Measurements from ENCODE around the gene DNAJB2. TPM values are rescaled to one million over a fixed set of nuclear protein-coding genes. Genes with fewer than 3 reads are reported as not detected.

The DNAJB2 gene
- 24.0 and 27.7 TPM in 2 replicates for total RNA-seq

GRCh38 chr2:219279151-219279915, at the start of gene DNAJB2:
DNAJB2 (plus strand) TSS chr2:219279366; CDS start chr2:219279834, 468 bp downstream.
- DNase-seq, result peak; percentile 99

GRCh38 chr2:219230059-219230540, 49.1 kb upstream of the DNAJB2 start:
- peak; percentile 67 for DNase-seq

GRCh38 chr2:219234331-219234730, 44.8 kb upstream of the DNAJB2 start:
- no peak for DNase-seq

- peak; percentile 37 for DNase-seq
Observed at GRCh38 chr2:219243291-219243761, 35.8 kb upstream of the DNAJB2 start.

GRCh38 chr2:219244789-219245147, 34.4 kb upstream of the DNAJB2 start:
- no peak for DNase-seq

GRCh38 chr2:219245148-219245898, 33.8 kb upstream of the DNAJB2 start, which contains the start of the genes GLB1L and STK16:
GLB1L (minus strand) TSS chr2:219245444; CDS start chr2:219243573, 1,871 bp downstream.
STK16 (plus strand) TSS chr2:219245479; CDS start chr2:219246000, 521 bp downstream.
- DNase-seq, result peak; percentile 97

GRCh38 chr2:219245899-219246230, 33.3 kb upstream of the DNAJB2 start:
- DNase-seq, result no peak

- DNase-seq, result no peak
Observed at GRCh38 chr2:219246559-219246958, 32.6 kb upstream of the DNAJB2 start.

- DNase-seq, result no peak
Observed at GRCh38 chr2:219247678-219248642, 31.2 kb upstream of the DNAJB2 start.

GRCh38 chr2:219248845-219249202, 30.3 kb upstream of the DNAJB2 start:
- peak; percentile 7 for DNase-seq

- DNase-seq, result peak; percentile 85
Observed at GRCh38 chr2:219249203-219249980, 29.8 kb upstream of the DNAJB2 start.

- DNase-seq, result no peak
Observed at GRCh38 chr2:219250049-219250781, 29.0 kb upstream of the DNAJB2 start.

- DNase-seq, result no peak
Observed at GRCh38 chr2:219251656-219252055, 27.5 kb upstream of the DNAJB2 start.

GRCh38 chr2:219252084-219252483, 27.1 kb upstream of the DNAJB2 start:
- no peak for DNase-seq

GRCh38 chr2:219252570-219252899, 26.6 kb upstream of the DNAJB2 start:
- DNase-seq, result no peak

- peak; percentile 23 for DNase-seq
Observed at GRCh38 chr2:219252900-219253752, 26.0 kb upstream of the DNAJB2 start, which contains the start of gene TUBA4B. TUBA4B (plus strand) TSS chr2:219253243; CDS start chr2:219253408, 165 bp downstream.

GRCh38 chr2:219253753-219254589, 25.2 kb upstream of the DNAJB2 start, which contains the start of gene TUBA4A:
TUBA4A (minus strand) TSS chr2:219253918; CDS start chr2:219253858, 60 bp downstream.
- peak; percentile 69 for DNase-seq

GRCh38 chr2:219254590-219255201, 24.5 kb upstream of the DNAJB2 start:
- no peak for DNase-seq

All from dermis blood vessel endothelial cell (primary cell).